ENCODE measurements around the gene PLD3. TPM values are rescaled to one million over a fixed set of nuclear protein-coding genes. Genes with fewer than 3 reads are reported as not detected.

The PLD3 gene
- total and polyA plus RNA-seq, 2 donors (not counting 3 experiments of a cell fraction or from before 2014, with no cell fraction given) = 166 to 479 TPM

DNA sequence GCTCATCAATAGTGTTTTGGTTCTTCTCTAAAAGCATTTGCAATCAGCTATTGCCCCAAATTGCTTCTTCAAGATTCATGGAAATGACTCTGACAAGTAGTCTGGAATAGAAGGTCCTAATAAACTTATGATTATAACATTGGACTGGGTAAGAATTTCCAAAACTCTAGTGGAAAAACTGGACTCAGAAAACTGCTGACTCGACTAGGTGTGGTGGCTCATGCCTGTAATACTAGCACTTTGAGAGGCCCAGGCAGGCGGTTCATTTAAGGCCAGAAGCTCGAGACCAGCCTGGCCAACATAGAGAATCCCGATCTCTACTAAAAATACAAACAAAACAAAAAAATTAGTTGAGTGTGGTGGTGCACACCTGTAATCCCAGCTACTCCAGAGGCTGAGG, 47.8 kb upstream of the PLD3 start:
- Histone ChIP-seq H3K4me3 (replicated peaks in 1 of 3; ENCODE audit: insufficient read depth in 1 of 3, low read depth in 1 of 3, low read length in 3 of 3) (no peak overlapping the region), H3K79me2 (ENCODE audit: control insufficient read depth, insufficient read depth, low read length) (no peaks in the 10 kb centered on the region), H3K27ac (ENCODE audit: insufficient read depth, low read depth, low read length) (no peak overlapping the region), H2AFZ (ENCODE audit: low read depth, low read length) (no peak overlapping the region), H3K27me3 (ENCODE audit: control insufficient read depth in 2 of 2, insufficient read depth in 2 of 2, low read length in 2 of 2) (no peaks in the 10 kb centered on the region), H3K4me1 (ENCODE audit: control insufficient read depth, extremely low read depth, insufficient read depth, low read length) (no peaks in the 10 kb centered on the region), H4K20me1 (replicated peaks; ENCODE audit: control insufficient read depth, extremely low read depth, insufficient read depth, low read length) (no peaks in the 10 kb centered on the region), H3K9me1 (replicated peaks; ENCODE audit: control insufficient read depth, extremely low read depth, insufficient read depth, low read length) (no peaks in the 10 kb centered on the region), H3K9me3 (replicated peaks; ENCODE audit: control insufficient read depth, insufficient read depth, low read length) (no peaks in the 10 kb centered on the region), H3K4me2 (ENCODE audit: insufficient read depth, low read length) (no peak overlapping the region), H3K36me3 (ENCODE audit: control insufficient read depth in 2 of 2, extremely low read depth in 1 of 2, insufficient read depth in 2 of 2, low read length in 2 of 2) (no peaks in the 10 kb centered on the region), H3K9ac (replicated peaks; ENCODE audit: extremely low read depth, insufficient read depth, low read length) (no peak overlapping the region)
- intact Hi-C loops (cut with micrococcal nuclease) = no loop called here
- dilution Hi-C loops (cut with MboI; ENCODE audit: extremely low pct_ligation_motif_present, low sequenced_read_pairs) = no loop called here
- peak; percentile 42 for FAIRE-seq
- DNase-seq (ENCODE audit: low read depth, low spot score) = no peak
- CTCF ChIA-PET = interaction anchor here (1.0 kb wide), 1 partner anchor 302 kb away, joined by 3 read pairs; no protein-coding TSS in a partner anchor
- POLR2A ChIA-PET = no interaction called here
- no peak for TF ChIP-seq CTCF (IDR thresholded peaks at IDR 0.05; ENCODE audit: extremely low read depth in 1 of 2, insufficient read depth in 1 of 2, low read depth in 1 of 2, low read length in 2 of 2)
- no peak for TF ChIP-seq JUN (IDR thresholded peaks at IDR 0.05; ENCODE audit: borderline replicate concordance, insufficient read depth, insufficient read length, low read depth)
- TF ChIP-seq, protein P1, sequence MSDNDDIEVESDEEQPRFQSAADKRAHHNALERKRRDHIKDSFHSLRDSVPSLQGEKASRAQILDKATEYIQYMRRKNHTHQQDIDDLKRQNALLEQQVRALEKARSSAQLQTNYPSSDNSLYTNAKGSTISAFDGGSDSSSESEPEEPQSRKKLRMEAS (IDR thresholded peaks at IDR 0.05; ENCODE audit: insufficient read depth, insufficient read length) = no peak
- TF ChIP-seq POLR2AphosphoS5 (IDR thresholded peaks at IDR 0.05; ENCODE audit: insufficient read depth, low read depth, low read length) = no peak
- BruUV-seq (replicated peaks) = no TSS peak

Data from endothelial cell of umbilical vein (primary cell).